HEK293 (cell line): ENCODE data around the gene CXADR.

Experiments used
- GLI4 ChIP-seq: fragments of 450-650 bp; formaldehyde crosslinking; IDR thresholded peaks from 2 replicates; pipeline ENCODE4 v1.5.1; 2016; ENCODE audit warnings: missing biosample characterization, missing genetic modification characterization
- HOXD13 ChIP-seq: sonication (generic); formaldehyde crosslinking; IDR thresholded peaks from 2 replicates; pipeline ENCODE4 v1.8.0; 2022; ENCODE audit warnings: missing genetic modification reagents, borderline replicate concordance
- MYNN ChIP-seq: fragments of 450-650 bp; formaldehyde crosslinking; IDR thresholded peaks from 2 replicates; pipeline ENCODE4 v1.5.1; 2016; ENCODE audit warnings: missing biosample characterization, missing genetic modification characterization, borderline replicate concordance
- SP7 ChIP-seq: fragments of 450-650 bp; formaldehyde crosslinking; IDR thresholded peaks from 2 replicates; pipeline ENCODE4 v1.5.1; 2016; ENCODE audit warnings: missing biosample characterization, missing genetic modification characterization
- TRIM28 ChIP-seq: IDR thresholded peaks from 2 replicates; pipeline ENCODE4 v1.6.1; 2011; ENCODE audit warnings: low read length, control low read depth, borderline replicate concordance
- YY1 ChIP-seq: fragments of 450-650 bp; formaldehyde crosslinking; IDR thresholded peaks from 2 replicates; pipeline ENCODE4 v1.5.1; 2018; ENCODE audit warnings: missing biosample characterization, missing genetic modification characterization
- ZBTB48 ChIP-seq: fragments of 450-650 bp; formaldehyde crosslinking; IDR thresholded peaks from 2 replicates; pipeline ENCODE4 v1.5.1; 2016; ENCODE audit warnings: missing biosample characterization, missing genetic modification characterization
- ZFP69B ChIP-seq: fragments of 450-650 bp; formaldehyde crosslinking; IDR thresholded peaks from 2 replicates; pipeline ENCODE4 v1.5.1; 2016; ENCODE audit warnings: missing biosample characterization, missing genetic modification characterization
- ZIC2 ChIP-seq: fragments of 450-650 bp; formaldehyde crosslinking; IDR thresholded peaks from 2 replicates; pipeline ENCODE4 v1.5.1; 2016; ENCODE audit warnings: missing biosample characterization, missing genetic modification characterization
- ZNF112 ChIP-seq: fragments of 450-650 bp; formaldehyde crosslinking; IDR thresholded peaks from 2 replicates; pipeline ENCODE4 v1.5.0; 2017; ENCODE audit warnings: missing biosample characterization, missing genetic modification characterization
- ZNF133 ChIP-seq: fragments of 450-650 bp; formaldehyde crosslinking; IDR thresholded peaks from 2 replicates; pipeline ENCODE4 v1.5.1; 2016; ENCODE audit warnings: missing biosample characterization, missing genetic modification characterization
- ZNF157 ChIP-seq: fragments of 450-650 bp; formaldehyde crosslinking; IDR thresholded peaks from 2 replicates; pipeline ENCODE4 v1.5.1; 2016; ENCODE audit warnings: missing biosample characterization, missing genetic modification characterization
- ZNF184 ChIP-seq: fragments of 450-650 bp; IDR thresholded peaks from 2 replicates; pipeline ENCODE4 v1.5.1; 2018; ENCODE audit warnings: missing biosample characterization, mild to moderate bottlenecking, missing genetic modification characterization
- ZNF2 ChIP-seq: fragments of 450-650 bp; formaldehyde crosslinking; IDR thresholded peaks from 2 replicates; pipeline ENCODE4 v1.5.1; 2016; ENCODE audit warnings: missing biosample characterization, missing genetic modification characterization
- ZNF202 ChIP-seq: fragments of 450-650 bp; formaldehyde crosslinking; IDR thresholded peaks from 2 replicates; pipeline ENCODE4 v1.5.1; 2016; ENCODE audit warnings: missing biosample characterization, missing genetic modification characterization, borderline replicate concordance
- ZNF26 ChIP-seq: fragments of 450-650 bp; formaldehyde crosslinking; IDR thresholded peaks from 2 replicates; pipeline ENCODE4 v1.5.1; 2016; ENCODE audit warnings: missing biosample characterization, missing genetic modification characterization
- ZNF274 ChIP-seq, 2 experiments: fragments of 200-500 bp in 1 of 2; fragments of 450-650 bp in 1 of 2; sonication (Bioruptor generic) in 1 of 2; formaldehyde crosslinking in 1 of 2; IDR thresholded peaks; 2 replicates each; pipeline versions ENCODE4 v1.5.1 to v1.6.1; 2014 to 2016; ENCODE audit warnings: borderline replicate concordance in 1 of 2, inconsistent platforms in 1 of 2, low read length in 1 of 2, missing biosample characterization in 1 of 2, missing genetic modification characterization in 1 of 2
- ZNF426 ChIP-seq: fragments of 450-650 bp; formaldehyde crosslinking; IDR thresholded peaks from 2 replicates; pipeline ENCODE4 v1.5.1; 2017; ENCODE audit warnings: missing biosample characterization, missing genetic modification characterization, mild to moderate bottlenecking, inconsistent platforms, moderate library complexity
- ZNF449 ChIP-seq: fragments of 450-650 bp; formaldehyde crosslinking; IDR thresholded peaks from 2 replicates; pipeline ENCODE4 v1.5.1; 2017; ENCODE audit warnings: missing biosample characterization, mild to moderate bottlenecking, missing genetic modification characterization, moderate library complexity
- ZNF514 ChIP-seq: fragments of 450-650 bp; formaldehyde crosslinking; IDR thresholded peaks from 2 replicates; pipeline ENCODE4 v1.5.1; 2016; ENCODE audit warnings: missing biosample characterization, missing genetic modification characterization
- ZNF529 ChIP-seq: fragments of 450-650 bp; formaldehyde crosslinking; IDR thresholded peaks from 2 replicates; pipeline ENCODE4 v1.5.1; 2017; ENCODE audit warnings: missing genetic modification characterization, missing biosample characterization; ENCODE audit not compliant: insufficient replicate concordance
- ZNF530 ChIP-seq: fragments of 450-650 bp; formaldehyde crosslinking; IDR thresholded peaks from 2 replicates; pipeline ENCODE4 v1.5.1; 2016; ENCODE audit warnings: low read depth, missing biosample characterization, missing genetic modification characterization
- ZNF548 ChIP-seq: fragments of 450-650 bp; formaldehyde crosslinking; IDR thresholded peaks from 2 replicates; pipeline ENCODE4 v1.5.1; 2016; ENCODE audit warnings: missing biosample characterization, missing genetic modification characterization
- ZNF555 ChIP-seq: fragments of 450-650 bp; formaldehyde crosslinking; conservative IDR thresholded peaks from 2 replicates; pipeline ENCODE4 v1.5.1; 2017; ENCODE audit warnings: missing biosample characterization, mild to moderate bottlenecking, missing genetic modification characterization, inconsistent platforms
- ZNF560 ChIP-seq: fragments of 450-650 bp; formaldehyde crosslinking; IDR thresholded peaks from 2 replicates; pipeline ENCODE4 v1.5.1; 2017; ENCODE audit warnings: missing biosample characterization, missing genetic modification characterization, borderline replicate concordance
- ZNF571 ChIP-seq: fragments of 450-650 bp; formaldehyde crosslinking; IDR thresholded peaks from 2 replicates; pipeline ENCODE4 v1.5.0; 2017; ENCODE audit warnings: missing biosample characterization, missing genetic modification characterization
- ZNF600 ChIP-seq: fragments of 450-650 bp; formaldehyde crosslinking; IDR thresholded peaks from 2 replicates; pipeline ENCODE4 v1.5.1; 2016; ENCODE audit warnings: missing biosample characterization, missing genetic modification characterization
- ZNF670 ChIP-seq: fragments of 450-650 bp; formaldehyde crosslinking; IDR thresholded peaks from 2 replicates; pipeline ENCODE4 v1.5.1; 2016; ENCODE audit warnings: missing biosample characterization, missing genetic modification characterization, low read depth
- ZNF76 ChIP-seq: fragments of 450-650 bp; formaldehyde crosslinking; IDR thresholded peaks from 2 replicates; pipeline ENCODE4; 2016; ENCODE audit warnings: low read depth, missing biosample characterization, missing genetic modification characterization, borderline replicate concordance
- ZNF843 ChIP-seq: fragments of 450-650 bp; formaldehyde crosslinking; IDR thresholded peaks from 2 replicates; pipeline ENCODE4 v1.5.1; 2016; ENCODE audit warnings: missing biosample characterization, missing genetic modification characterization
- TF ChIP-seq, protein P1 (sequence below): IDR thresholded peaks from 2 replicates; pipeline ENCODE4 v1.6.1; 2011; ENCODE audit warnings: mild to moderate bottlenecking, low read depth, low read length, borderline replicate concordance
- TF ChIP-seq, protein P2 (sequence below): fragments of 450-650 bp; formaldehyde crosslinking; IDR thresholded peaks from 2 replicates; pipeline ENCODE4 v1.5.1; 2016; ENCODE audit warnings: missing biosample characterization, missing genetic modification characterization
- TF ChIP-seq, protein P3 (sequence below): sonication (generic); formaldehyde crosslinking; IDR thresholded peaks from 2 replicates; pipeline ENCODE4 v1.8.1; 2022; ENCODE audit warnings: mild to moderate bottlenecking, moderate library complexity, missing genetic modification reagents

The CXADR gene

DNA sequence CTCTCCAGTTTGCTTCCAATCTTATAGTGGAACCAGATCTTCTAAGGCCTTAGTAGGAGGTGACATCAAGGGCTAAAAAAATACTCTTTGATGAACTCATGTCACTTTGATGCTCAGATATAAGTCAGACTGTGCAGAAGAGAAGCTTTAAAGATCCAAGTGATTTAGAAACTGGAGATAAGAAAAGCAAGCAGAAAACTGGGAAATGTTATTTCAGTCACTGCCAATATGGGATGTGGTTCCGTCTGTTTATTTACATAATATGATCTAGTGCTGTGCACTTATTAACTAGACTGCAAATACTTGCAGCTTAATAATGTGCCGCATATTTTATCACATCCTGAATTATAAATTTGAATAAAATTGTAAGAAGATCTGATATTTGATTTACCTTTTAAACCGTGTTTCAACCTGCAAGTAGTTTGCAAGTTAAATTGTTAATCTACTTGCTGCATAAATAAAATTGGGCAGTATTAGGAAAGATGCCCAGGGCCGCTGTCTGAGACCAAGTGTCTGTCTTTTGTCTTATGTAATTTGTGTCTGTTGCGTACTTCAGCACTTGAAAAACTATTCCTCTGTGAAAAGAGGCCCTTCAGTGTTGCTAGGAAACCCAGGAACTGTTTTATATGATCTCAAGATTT, 29.6 kb downstream of the CXADR start (continued):
- TF ChIP-seq, protein P1, sequence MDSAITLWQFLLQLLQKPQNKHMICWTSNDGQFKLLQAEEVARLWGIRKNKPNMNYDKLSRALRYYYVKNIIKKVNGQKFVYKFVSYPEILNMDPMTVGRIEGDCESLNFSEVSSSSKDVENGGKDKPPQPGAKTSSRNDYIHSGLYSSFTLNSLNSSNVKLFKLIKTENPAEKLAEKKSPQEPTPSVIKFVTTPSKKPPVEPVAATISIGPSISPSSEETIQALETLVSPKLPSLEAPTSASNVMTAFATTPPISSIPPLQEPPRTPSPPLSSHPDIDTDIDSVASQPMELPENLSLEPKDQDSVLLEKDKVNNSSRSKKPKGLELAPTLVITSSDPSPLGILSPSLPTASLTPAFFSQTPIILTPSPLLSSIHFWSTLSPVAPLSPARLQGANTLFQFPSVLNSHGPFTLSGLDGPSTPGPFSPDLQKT, result no peak
- TF ChIP-seq ZNF600 (tag by site-specific recombination) (no peak), ZNF670 (no peak), ZNF571 (tag by site-specific recombination) (no peak), ZNF449 (tag by site-specific recombination) (no peak), ZNF2 (tag by site-specific recombination) (no peak), ZNF548 (tag by site-specific recombination) (no peak), ZNF274 (IDR thresholded peaks at IDR 0.05; ENCODE audit: low read length) (no peak), ZNF274 (tag by site-specific recombination; IDR thresholded peaks at IDR 0.05; ENCODE audit: borderline replicate concordance) (no peak), HOXD13 (CRISPR knock-in tag) (no peak), ZNF514 (tag by site-specific recombination) (no peak), YY1 (no peak), ZNF560 (no peak), TRIM28 (peak; percentile 88), GLI4 (tag by site-specific recombination) (no peak), ZNF76 (tag by site-specific recombination) (0 out of 2 replicates have a peak, but pooled peaks have one; percentile 19), SP7 (tag by site-specific recombination) (peak; percentile 70), ZIC2 (tag by site-specific recombination) (no peak), ZNF843 (tag by site-specific recombination) (0 out of 2 replicates have a peak, but pooled peaks have one; percentile 60), ZNF202 (no peak), ZBTB48 (tag by site-specific recombination) (no peak), ZNF157 (tag by site-specific recombination) (no peak), ZNF133 (tag by site-specific recombination) (no peak), MYNN (tag by site-specific recombination) (no peak), ZNF112 (tag by site-specific recombination) (no peak), ZNF184 (no peak), ZFP69B (tag by site-specific recombination) (no peak), ZNF26 (no peak), ZNF426 (tag by site-specific recombination) (no peak), ZNF555 (tag by site-specific recombination) (no peak), ZNF530 (tag by site-specific recombination) (no peak), ZNF529 (no peak)
- TF ChIP-seq, protein P2, sequence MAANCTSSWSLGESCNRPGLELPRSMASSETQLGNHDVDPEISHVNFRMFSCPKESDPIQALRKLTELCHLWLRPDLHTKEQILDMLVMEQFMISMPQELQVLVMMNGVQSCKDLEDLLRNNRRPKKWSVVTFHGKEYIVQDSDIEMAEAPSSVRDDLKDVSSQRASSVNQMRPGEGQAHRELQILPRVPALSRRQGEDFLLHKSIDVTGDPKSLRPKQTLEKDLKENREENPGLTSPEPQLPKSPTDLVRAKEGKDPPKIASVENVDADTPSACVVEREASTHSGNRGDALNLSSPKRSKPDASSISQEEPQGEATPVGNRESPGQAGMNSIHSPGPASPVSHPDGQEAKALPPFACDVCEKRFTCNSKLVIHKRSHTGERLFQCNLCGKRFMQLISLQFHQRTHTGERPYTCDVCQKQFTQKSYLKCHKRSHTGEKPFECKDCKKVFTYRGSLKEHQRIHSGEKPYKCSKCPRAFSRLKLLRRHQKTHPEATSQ (tag by site-specific recombination), result no peak
- TF ChIP-seq, protein P3, sequence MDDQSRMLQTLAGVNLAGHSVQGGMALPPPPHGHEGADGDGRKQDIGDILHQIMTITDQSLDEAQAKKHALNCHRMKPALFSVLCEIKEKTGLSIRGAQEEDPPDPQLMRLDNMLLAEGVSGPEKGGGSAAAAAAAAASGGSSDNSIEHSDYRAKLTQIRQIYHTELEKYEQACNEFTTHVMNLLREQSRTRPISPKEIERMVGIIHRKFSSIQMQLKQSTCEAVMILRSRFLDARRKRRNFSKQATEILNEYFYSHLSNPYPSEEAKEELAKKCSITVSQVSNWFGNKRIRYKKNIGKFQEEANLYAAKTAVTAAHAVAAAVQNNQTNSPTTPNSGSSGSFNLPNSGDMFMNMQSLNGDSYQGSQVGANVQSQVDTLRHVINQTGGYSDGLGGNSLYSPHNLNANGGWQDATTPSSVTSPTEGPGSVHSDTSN (CRISPR knock-in tag), result no peak
